Measurements from ENCODE around the gene MAP3K3.

Gene MAP3K3

GRCh38 chr17:63587770-63588169 is 34.4 kb upstream of the MAP3K3 start:
- Histone ChIP-seq H3K27ac (no peak overlapping the region), H3K36me3 (peaks cover 86% of the 10 kb centered on the region), H3K9me3 (ENCODE audit: severe bottlenecking) (no peaks in the 10 kb centered on the region), H3K27me3 (ENCODE audit: insufficient read depth, low read depth, severe bottlenecking) (no peaks in the 10 kb centered on the region), H3K4me3 (ENCODE audit: low read depth, low read length) (no peak overlapping the region)
- no peak for DNase-seq
- TF ChIP-seq, protein P1, sequence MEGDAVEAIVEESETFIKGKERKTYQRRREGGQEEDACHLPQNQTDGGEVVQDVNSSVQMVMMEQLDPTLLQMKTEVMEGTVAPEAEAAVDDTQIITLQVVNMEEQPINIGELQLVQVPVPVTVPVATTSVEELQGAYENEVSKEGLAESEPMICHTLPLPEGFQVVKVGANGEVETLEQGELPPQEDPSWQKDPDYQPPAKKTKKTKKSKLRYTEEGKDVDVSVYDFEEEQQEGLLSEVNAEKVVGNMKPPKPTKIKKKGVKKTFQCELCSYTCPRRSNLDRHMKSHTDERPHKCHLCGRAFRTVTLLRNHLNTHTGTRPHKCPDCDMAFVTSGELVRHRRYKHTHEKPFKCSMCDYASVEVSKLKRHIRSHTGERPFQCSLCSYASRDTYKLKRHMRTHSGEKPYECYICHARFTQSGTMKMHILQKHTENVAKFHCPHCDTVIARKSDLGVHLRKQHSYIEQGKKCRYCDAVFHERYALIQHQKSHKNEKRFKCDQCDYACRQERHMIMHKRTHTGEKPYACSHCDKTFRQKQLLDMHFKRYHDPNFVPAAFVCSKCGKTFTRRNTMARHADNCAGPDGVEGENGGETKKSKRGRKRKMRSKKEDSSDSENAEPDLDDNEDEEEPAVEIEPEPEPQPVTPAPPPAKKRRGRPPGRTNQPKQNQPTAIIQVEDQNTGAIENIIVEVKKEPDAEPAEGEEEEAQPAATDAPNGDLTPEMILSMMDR (IDR thresholded peaks at IDR 0.05; ENCODE audit: low read depth, low read length), result no peak

- Histone ChIP-seq H3K36me3 (peaks cover 85% of the 10 kb centered on the region), H3K9me3 (ENCODE audit: severe bottlenecking) (no peaks in the 10 kb centered on the region), H3K4me3 (ENCODE audit: low read depth, low read length) (no peak overlapping the region), H3K27me3 (ENCODE audit: insufficient read depth, low read depth, severe bottlenecking) (no peaks in the 10 kb centered on the region), H3K27ac (no peak overlapping the region)
- no peak for DNase-seq
- TF ChIP-seq, protein P1 (IDR thresholded peaks at IDR 0.05; ENCODE audit: low read depth, low read length), result no peak; the same call in 1 of the 2 replicates
Measured at GRCh38 chr17:63588797-63589196, 33.4 kb upstream of the MAP3K3 start.

DNA sequence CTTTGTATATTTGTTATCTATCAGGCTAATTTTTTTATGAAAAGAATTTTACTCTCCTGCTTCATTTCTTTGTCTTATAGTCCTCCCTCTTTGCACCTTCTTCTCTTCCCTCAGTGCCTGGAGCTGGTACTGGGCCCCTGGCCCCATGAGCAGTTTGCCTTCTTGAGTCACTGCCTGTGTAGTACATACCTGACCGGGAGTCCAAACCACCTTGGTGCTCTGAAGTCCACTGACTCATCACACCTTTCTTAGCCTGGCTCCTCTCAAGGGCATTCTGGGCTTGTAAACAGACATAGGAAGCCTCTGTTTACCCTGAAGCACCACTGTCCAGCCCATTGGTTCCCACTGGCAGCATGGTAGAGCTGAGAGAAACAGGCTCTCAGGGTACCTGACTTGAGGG is 32.6 kb upstream of the MAP3K3 start:
- Histone ChIP-seq H3K27ac (no peak overlapping the region), H3K4me3 (ENCODE audit: low read depth, low read length) (no peak overlapping the region), H3K27me3 (ENCODE audit: insufficient read depth, low read depth, severe bottlenecking) (no peaks in the 10 kb centered on the region), H3K9me3 (ENCODE audit: severe bottlenecking) (no peaks in the 10 kb centered on the region), H3K36me3 (peaks cover 83% of the 10 kb centered on the region)
- no peak for DNase-seq
- TF ChIP-seq, protein P1 (IDR thresholded peaks at IDR 0.05; ENCODE audit: low read depth, low read length), result no peak

DNA sequence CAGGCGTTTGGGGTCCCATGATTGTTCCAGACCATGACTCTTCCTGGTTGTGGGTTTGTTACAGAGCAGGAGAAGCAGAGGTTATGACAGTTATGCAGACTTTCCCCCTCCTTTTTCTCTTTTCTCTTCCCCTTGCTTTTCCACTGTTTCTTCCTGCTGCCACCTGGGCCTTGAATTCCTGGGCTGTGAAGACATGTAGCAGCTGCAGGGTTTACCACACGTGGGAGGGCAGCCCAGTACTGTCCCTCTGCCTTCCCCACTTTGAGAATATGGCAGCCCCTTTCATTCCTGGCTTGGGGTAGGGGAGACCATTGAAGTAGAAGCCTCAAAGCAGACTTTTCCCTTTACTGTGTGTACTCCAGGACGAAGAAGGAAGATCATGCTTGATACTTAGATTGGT is 29.4 kb upstream of the MAP3K3 start:
- Histone ChIP-seq H3K27me3 (ENCODE audit: insufficient read depth, low read depth, severe bottlenecking) (no peaks in the 10 kb centered on the region), H3K9me3 (ENCODE audit: severe bottlenecking) (no peaks in the 10 kb centered on the region), H3K36me3 (peaks cover 52% of the 10 kb centered on the region), H3K27ac (no peak overlapping the region), H3K4me3 (ENCODE audit: low read depth, low read length) (no peak overlapping the region)
- no peak for DNase-seq
- TF ChIP-seq, protein P1 (IDR thresholded peaks at IDR 0.05; ENCODE audit: low read depth, low read length), result no peak

DNA sequence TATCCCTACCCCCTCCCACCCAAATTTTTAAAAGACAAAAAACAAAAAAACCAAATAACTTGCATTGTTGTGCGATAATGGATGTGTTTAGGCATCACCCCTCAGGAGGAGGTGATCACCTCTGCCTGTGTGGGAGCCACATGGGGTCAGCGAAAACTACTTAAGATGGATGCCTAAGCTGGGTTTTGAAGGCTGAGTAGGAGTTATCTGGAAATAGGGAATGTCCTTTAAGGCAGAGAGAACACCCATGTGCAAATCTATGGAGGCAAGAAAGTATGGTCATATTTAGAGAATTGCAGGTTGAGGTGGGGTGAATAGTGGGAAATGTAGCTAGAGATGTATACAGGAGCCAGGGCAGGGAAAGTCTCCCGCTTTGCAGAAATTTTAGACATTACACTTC is 27.1 kb upstream of the MAP3K3 start:
- Histone ChIP-seq H3K27me3 (ENCODE audit: insufficient read depth, low read depth, severe bottlenecking) (no peaks in the 10 kb centered on the region), H3K4me3 (ENCODE audit: low read depth, low read length) (no peak overlapping the region), H3K9me3 (ENCODE audit: severe bottlenecking) (no peaks in the 10 kb centered on the region), H3K36me3 (peaks cover 32% of the 10 kb centered on the region), H3K27ac (no peak overlapping the region)
- TF ChIP-seq, protein P1 (IDR thresholded peaks at IDR 0.05; ENCODE audit: low read depth, low read length), result no peak
- DNase-seq, result no peak

DNA sequence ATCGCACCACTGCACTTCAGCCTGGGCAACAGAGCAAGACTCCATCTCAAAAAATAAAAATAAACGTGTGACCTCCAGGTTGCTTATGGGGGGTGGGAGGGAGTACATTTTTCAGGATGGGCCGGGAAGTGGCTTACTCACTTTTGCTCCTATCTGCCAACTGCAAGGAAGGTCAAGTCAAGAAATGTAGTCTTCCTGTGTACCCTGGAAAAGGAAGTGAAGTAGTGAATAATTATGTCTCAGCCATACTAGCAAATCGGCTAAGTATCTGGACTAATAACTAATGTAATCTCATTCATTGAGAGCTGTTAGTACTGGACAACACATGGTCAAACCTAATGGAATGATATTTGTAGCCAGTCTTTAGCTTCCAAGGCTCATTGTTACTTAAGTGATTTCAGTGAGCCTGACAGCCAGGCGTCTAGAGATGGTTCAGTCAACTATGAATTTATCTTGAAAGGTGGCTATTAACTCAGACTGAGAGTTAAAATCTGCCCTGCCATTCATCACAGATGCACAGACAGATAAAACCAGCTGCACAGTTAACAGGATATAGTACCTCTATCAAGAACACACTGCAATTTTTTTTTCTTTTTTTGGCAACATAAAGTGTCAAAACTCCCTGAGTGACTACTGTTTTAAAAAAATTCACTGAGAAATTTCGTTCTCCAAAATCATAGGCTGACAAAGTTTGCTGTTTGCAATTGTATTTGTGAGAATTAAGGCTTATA is 25.2 kb upstream of the MAP3K3 start:
- TF ChIP-seq, protein P1 (IDR thresholded peaks at IDR 0.05; ENCODE audit: low read depth, low read length), result no peak
- DNase-seq, result no peak
- Histone ChIP-seq H3K9me3 (ENCODE audit: severe bottlenecking) (no peaks in the 10 kb centered on the region), H3K27me3 (ENCODE audit: insufficient read depth, low read depth, severe bottlenecking) (no peaks in the 10 kb centered on the region), H3K36me3 (peaks cover 17% of the 10 kb centered on the region), H3K4me3 (ENCODE audit: low read depth, low read length) (no peak overlapping the region), H3K27ac (peak overlapping the region; percentile 8)
